NCI-H524 (cell line): ENCODE results near the gene HIP1.
A peak's percentile ranks its signal among the peaks of the same experiment; 100 is the strongest.
"Not testable (repeated sequence)": the region's sequence is repeated elsewhere in the genome, so short reads cannot be mapped to it uniquely, and the experiment has no call there.

Experiments used
- DNase-seq, 2 experiments: peaks; one replicate each; lab custom pipeline; 2025; lab: John Stamatoyannopoulos, UW

HIP1 gene

DNA sequence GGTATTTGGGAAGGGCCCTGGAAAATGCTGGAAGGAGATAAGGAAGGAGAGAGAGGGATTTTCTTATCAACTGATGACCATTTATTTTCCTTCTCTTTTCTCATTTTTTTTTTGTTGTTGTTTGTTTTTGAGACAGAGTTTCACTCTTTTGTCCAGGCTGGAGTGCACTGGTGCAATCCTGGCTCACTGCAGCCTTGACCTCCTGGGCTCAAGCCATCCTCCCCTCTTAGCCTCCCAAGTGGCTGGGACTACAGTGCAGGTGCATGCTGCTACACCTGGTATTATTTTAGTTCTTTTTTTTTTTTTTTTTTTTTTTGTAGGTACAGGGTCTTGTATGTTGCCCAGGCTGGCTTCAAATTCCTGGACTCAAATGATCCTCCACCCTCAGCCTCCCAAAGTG lies 52.2 kb downstream of the HIP1 start:
- DNase-seq = no peak

DNA sequence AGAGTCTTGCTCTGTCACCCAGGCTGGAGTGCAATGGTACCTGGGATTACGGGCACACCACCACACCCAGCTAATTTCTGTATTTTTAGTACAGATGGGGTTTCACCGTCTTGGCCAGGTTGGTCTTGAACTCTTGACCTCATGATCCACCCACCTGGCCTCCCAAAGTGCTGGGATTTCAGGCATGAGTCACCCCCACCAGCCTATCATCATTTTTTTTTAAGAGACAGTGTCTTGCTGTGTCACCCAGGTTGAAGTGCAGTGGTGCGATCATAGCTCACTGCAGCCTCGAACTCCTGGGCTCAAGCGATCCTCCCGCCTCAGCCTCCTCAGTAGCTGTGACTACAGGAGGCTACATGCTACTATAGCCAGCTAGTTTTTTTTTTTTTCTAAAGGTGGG lies 56.7 kb downstream of the HIP1 start:
- DNase-seq = not testable (repeated sequence)

DNA sequence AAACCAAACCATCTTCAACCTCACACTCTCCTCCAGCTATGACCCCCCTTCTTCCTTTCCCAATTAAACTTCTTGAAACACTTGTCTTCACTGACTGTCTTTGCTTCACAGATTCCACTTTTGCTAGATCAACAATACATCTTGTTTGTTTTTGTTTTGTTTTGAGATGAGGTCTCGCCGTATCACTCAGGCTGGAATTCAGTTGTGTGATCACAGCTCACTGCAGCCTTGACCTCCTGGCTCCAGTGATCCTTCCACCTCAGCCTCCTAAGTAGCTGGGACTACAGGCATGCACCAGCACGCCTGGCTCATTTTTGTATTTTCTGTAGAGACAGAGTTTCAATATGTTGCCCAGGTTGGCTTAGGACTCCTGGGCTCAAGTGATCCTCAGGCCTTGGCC lies 59.7 kb downstream of the HIP1 start:
- no peak for DNase-seq

DNA sequence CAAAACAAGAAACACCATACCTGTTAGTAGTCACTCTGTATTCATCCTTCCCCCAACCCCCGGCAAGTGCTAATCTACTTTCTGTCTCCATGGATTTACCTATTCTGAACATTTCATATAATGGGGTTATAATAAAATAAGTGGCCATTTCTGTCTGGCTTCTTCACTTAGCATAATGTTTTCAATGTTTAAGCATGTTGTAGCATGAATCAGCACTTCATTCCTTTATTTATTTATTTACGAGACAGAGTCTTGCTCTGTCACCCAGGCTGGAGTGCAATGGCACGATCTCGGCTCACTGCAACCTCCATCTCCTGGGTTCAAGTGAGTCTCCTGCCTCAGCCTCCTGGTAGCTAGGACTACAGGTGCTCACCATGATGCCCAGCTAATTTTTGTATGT lies 69.2 kb downstream of the HIP1 start:
- DNase-seq = no peak

DNA sequence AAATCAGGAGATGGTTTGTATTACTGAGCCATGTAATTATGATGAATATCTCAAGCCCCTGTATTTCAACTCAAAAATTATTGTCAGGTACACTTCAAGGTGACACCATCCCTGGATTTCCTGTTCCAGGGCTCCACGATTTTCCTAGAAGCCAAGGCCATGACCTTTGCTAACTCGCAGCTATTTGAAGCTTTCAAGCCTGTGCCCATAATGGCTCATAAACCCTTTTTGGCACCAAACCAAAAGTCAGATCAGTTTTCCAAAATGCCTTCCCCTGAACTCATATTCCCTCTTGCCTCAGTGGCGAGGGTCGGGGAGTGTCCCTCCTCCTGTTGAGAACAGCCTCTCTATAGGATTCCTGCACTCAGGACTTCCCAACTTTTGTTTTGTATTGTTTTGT lies 70.8 kb downstream of the HIP1 start:
- no peak for DNase-seq

DNA sequence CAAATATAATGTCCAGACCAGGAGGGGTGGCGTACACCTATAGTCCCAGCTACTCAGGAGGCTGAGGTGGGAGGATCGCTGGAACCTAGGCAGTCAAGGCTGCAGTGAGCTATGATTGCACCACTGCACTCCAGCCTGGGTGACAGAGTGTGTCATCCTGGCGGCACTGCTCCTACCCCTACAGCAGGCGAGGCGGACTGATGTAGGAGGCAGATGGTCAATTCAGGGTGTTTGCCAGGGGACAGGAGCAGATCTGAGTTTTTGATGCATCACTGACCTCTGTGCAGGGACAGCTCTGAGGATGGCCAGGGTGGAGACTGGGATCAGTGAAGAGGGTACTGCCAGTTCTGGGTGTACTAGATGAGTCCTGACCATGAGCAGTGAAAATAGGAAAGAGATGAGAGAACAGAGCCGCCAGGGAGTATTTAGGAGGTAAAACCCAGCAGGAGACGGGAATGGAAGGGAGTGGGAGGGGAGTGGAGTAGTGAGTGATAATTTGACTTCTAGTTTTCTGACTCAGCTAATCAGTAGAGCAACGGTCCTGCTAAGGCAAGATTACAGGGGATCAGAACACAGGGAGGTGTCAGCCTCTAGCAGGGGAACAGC lies 75.3 kb downstream of the HIP1 start:
- DNase-seq = no peak

DNA sequence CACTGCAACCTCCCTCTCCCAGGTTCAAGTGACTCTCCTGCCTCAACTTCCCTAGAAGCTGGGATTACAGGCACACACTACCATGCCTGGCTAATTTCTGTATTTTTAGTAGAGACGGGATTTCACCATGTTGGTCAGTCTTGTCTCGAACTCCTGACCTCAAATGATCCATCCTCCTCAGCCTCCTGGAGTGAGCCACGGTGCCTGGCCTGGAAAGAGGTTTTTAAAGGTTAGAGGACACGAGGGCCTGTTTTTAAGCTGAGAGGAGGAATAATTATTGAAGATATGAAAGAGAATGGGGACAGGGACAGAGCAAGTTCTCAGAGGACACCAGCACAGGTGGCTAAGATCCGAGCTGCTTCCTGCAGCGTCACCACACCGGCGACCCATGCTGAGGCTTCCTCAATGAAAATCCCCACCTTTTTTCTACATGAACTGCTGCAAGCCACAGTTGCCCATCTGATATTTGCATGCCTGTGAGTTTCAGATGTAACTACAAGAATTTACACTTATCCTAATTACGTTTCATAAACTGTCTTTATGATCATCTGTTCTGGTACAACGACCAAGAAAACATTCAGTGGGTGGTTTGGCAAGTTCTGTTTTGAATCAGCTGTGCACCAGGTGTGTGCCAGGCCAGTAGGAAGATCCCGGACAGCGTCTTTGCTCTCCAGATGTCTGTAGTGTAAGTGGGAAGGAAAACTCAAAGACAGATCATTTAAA lies 76.0 kb downstream of the HIP1 start:
- no peak for DNase-seq

DNA sequence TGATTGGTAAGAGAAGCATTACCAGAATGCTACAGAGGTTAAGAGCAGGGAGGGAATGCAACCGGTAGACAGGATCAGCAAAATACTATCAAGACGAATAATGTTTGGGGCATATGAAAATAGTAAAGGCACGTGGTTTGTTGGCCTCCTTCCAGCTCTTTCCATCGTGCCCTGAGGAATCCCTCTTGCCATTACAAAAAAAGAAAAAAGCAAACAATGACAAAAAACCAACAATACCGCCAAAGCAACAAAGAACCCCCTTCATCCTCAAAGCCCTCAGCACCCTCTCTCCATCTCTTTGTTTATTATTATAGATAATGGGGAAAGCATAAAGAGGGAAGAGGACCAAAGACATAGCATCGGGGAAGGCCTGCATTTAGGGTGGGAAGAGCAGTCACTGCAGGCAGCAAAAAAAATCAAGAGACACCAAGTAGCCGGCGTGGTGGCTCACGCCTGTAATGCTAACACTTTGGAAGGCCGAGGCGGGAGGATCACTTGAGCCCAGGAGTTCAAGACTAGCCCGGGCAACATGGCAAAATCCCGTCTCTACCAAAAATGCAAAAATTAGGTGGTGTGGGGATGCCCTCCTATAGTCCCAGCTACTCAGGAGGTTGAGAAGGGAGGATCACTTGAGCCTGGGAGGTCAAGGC lies 78.0 kb downstream of the HIP1 start:
- DNase-seq = no peak

DNA sequence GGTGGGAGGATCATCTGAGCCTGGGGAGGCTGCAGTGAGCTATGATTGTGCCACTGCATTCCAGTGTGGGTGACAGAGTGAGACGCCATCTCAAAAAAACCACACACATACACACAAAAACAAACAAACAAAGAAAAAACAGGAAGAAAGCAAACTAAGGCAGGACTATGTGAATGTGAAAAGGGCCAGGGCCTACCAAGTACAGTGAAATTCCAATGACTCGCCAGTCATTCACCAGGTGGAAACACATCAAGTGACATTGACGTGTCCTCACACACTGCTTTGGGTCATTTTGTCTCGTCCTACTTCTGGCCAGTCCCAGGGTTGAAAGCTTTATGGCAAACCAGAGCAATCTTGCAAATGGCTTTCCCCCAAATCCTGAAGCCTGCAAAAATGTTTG lies 79.9 kb downstream of the HIP1 start:
- no peak for DNase-seq

DNA sequence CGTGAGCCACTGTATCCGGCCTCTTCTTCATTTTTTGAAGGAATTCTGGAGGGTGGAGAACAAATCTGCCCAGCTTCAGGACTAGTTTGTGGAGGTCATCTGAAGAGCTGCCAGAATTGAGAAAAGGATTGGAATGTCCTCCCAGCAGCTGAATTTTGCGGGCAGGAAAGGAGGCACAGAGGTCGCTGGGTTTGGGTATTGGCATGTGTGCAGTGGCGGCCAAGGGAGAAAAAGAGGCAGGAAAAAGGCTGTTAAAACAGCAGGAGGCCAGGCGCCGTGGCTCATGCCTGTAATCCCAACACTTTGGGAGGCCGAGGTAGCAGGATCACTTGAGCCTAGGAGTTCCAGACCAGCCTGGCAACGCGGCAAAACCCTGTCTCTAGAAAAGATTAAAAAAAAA lies 80.4 kb downstream of the HIP1 start:
- no peak for DNase-seq

DNA sequence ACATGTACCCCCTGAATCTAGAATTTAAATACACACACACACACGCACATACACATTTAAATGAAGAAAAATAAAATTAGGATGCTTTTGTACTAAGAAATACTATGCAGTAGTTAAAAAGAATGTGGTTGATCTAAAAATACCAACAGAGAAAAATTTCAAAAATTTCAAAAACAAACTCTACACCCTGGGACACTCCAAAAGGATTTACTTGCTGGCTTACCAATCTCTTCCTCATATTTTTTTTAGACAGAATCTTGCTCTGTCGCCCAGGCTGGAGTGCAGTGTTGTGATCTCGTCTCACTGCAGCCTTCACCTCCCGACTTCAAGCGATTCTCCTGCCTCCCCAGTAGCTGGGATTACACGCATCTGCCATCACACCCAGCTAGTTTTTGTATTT lies 80.9 kb downstream of the HIP1 start:
- no peak for DNase-seq

DNA sequence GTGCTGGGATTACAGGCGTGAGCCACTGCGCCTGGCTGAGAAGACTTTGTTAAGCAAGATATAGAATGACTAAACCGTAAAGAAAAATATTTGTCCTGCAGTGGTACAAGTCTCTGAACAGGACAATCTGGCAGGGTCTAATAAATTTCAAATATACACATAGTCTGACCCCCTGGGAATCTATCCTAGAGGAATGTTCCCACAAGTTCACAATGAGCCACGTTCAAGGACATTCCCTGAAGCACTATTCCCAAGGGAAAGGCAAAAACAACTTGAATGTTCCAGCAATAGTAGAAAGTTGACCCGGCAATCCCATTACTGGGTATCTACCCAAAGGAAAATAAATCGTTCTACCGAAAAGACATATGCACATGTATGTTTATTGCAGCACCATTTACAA lies 82.0 kb downstream of the HIP1 start:
- no peak for DNase-seq

DNA sequence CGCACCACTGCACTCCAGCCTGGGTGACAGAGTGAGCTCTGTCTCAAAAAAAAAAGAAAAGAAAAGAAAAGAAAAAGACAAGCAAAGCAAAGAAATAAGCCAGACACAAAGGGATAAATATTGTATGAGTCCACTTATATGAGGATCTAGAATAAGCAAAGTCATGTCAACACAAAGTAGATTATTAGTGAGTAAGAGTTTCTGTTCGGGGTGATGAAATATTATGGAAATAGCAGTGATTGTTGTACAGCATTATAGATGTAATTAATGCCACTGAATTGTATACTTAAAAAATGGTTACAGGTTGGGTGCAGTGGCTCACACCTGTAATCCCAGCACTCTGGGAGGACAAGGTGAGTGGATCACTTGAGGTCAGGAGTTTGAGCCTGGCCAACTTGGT lies 83.2 kb downstream of the HIP1 start:
- no peak for DNase-seq

DNA sequence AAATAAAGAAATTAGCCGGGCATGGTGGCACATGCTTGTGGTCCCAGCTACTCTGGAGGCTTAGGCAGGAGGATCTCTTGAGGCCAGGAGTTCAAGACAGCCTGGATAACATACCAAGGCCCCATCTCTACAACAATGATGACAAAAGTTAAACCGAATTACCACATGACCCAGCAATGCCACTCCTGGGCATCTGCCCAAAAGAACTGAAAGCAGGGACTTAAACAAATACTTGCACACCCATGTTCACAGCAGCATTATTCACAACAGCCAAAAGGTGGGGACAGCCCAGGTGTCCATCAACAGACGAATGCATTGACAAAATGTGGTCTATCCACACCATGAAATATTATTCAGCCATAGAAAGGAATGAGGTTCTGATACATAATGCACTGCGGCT lies 83.9 kb downstream of the HIP1 start:
- no peak for DNase-seq

DNA sequence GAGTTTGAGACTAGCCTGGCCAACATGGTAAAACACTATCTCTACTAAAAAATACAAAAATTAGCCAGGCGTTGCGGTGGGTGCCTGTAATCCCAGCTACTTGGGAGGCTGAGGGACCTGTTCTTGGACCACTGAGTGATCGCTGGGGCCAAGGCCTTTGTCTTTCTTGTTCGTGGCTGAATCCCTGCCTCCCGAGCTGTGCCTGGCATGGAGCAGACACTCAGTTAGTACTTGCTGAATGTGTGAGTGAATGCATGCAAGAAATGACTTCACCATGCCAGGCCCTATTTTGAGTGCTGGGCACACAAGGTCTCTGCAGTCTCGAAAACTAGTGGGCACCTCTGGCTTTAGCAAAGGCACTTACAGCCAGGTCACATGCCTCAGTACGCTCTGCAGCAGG lies 85.1 kb downstream of the HIP1 start:
- no peak for DNase-seq

DNA sequence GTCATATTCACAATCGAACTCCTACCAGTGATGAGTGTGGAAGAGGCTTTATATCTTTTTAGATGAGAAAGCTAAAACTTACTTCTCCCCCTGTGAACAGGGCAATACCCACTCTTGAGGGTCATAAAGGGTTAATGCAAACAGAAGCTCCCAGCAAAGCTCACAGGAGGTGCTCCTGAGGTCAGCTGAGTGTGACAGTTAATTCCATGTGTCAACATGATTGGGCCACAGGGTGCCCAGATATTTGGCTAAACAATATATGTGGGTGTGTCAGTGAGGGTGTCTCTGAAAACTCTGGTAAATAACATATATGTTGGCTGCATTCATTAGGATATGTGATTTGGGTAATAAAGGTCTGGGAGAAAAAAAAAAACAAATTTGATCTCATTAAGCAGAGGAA lies 86.0 kb downstream of the HIP1 start:
- no peak for DNase-seq

DNA sequence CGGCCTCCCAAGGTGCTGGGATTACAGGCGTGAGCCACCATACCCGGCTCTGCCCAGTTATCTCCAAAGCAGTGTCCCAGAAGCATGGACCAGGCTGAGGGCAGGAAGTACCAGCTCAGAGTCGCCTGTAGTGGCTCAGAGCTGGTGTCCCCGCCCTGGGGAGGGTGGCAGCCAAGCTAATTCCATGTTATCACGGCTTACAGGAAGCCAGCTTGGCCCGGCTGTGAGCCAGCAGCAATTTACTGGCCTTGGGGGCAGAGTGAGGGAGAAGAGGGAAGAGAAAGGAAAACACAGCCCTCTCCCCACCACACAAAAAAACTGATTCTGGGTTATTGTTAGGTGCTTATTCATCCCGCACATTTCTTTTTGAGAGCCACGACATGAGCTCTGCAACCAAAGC lies 88.1 kb downstream of the HIP1 start:
- DNase-seq = peak in 1 of 2 experiments; percentile 32

DNA sequence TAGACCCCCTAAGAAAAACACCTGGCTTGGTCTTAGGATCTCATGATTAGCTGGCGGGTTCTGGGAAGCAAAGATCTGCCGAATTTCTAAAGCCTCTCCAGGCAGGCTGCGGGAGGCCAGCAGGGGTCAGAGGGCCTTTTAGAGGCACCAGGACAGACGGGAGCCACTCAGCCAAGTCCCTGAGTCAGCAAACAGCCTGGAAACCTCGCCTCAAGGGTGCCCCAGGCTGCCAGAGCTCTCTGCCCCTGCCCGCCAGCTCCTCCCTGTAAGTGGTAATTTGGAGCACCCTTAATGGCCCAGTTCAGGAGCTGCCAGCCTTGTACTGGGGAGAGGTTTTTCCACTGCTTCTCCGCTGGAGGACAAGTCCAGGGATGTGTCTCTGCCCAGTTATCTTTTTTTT lies 88.7 kb downstream of the HIP1 start:
- no peak for DNase-seq

DNA sequence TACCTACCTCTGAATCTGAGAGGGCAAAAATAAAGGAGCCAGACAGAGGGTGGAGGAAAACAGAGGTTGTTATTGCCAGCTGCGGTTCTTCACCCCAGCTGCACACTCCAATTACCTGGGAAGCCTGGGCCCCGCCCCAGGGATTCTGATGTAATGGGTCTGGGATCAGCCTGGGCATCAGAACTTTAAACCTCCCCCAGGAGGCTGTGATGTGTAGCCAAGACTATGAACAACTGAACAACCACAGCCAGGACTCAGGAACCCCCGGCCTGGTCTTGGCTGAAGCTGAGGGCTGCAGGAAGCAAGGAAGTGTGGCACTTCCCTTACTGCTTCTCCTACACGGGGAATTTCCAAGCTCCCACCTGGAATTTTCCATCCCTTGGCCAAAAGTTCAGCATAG lies 89.3 kb downstream of the HIP1 start:
- DNase-seq = no peak

DNA sequence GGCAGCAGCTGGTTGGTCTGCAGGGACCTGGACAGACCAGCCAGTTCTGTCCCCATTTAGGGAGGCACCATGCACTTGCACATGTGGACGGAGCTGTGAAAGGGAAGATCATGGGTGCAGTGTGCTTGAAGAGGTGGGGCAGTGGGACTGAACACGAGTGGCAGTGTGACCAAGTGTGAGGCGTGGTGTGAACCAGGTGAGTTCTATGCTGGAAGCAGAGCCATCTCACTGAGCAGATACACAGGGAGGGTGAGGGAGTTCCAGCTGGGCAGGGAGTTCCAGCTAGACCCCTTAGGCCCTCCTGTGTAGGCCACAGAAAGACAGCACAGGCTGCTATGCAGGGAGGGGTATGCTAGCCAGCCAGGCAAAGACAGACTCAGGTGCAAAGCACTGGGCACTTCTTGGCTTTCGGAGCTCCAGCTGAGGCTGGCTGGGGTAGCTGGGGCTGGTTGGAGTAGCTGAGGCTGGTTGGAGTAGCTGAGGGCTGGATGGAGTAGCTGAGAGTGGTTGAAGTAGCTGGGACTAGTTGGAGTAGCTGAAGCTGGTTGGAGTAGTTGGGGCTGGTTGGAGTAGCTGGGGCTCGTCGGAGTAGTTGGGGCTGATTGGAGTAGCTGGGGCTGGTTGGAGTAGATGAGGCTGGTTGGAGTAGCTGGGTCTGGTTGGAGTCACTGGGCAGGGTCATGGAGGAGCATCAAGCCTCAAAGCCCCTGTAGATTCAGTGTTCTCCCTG lies 90.9 kb downstream of the HIP1 start:
- DNase-seq = no peak

DNA sequence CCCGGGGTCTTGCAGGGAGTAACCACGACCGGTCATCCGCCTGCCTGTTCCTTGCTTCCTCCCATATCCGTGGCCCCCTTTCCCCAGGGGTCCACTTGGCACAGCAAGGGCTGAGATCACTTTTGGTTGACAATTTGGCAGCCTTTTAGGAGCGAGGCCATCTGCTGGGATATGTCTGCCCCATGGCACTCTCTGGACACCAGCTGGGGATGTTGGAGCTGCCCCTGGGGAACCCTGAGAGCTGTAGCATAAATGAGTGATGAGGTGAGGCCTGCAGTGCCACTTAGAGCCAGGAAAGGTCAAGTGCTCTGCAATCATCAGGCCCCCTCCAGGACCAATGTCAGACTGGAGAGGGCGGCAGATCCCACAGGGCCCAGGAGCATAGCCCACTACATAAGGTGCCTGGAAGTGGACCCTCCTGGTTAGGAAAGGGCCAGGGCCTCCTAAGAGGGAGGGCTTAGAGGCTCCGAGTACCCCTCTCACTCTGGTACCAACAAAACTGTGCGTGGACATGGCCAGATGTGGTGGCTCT lies 92.1 kb downstream of the HIP1 start:
- DNase-seq = peak; percentile 6 to 51

DNA sequence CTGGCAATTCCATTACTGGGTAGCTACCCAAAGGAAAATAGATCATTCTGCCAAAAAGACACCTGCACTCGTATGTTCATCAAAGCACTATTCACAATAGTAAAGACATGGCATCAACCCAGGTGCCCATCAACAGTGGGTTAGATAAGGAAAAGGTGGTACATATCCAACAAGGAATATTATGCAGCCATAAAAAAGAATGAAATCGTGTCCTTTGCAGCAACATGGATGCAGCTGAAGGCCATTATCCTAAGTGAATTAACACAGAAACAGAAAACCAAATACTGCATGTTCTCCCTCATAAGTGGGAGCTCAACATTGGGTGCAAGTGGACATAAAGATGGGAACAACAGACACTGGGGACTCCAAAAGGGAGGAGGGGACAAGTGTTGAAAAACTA lies 93.2 kb downstream of the HIP1 start:
- no peak for DNase-seq

DNA sequence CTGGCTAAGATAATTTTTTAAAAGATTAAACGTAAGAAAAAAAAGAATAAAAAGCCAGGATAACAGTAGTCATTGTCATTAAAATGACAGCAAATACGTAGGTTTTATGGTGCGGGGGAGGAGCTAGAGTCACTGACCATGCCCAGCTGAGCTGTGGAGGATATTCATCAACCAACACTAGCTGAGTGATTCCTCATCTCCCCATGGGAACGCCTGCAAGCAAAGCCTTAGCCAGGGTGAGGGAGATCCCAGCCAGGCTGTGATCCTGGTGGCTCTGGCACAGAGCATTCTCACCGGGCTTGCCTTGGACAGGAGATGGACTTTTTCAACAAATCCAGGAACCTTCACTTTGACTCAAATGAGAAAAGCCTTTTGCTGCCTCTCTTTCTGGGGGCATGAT lies 94.2 kb downstream of the HIP1 start:
- no peak for DNase-seq
